HepG2 (cell line): ENCODE measurements around the gene HYOU1. TPM values are rescaled to one million over a fixed set of nuclear protein-coding genes. Genes with fewer than 3 reads are reported as not detected.

Experiments
- AGO2 ChIP-seq: fragments of 200-400 bp; formaldehyde crosslinking; optimal IDR thresholded peaks from 2 replicates; pipeline ENCODE3; 2017; ENCODE audit warnings: mild to moderate bottlenecking, low read depth, low read length, moderate library complexity
- CHCHD3 ChIP-seq: sonication (generic); formaldehyde crosslinking; IDR thresholded peaks from 2 replicates; pipeline ENCODE4 v1.8.0; 2022; ENCODE audit warnings: mild to moderate bottlenecking, missing genetic modification reagents, moderate library complexity
- EEA1 ChIP-seq: sonication (generic); formaldehyde crosslinking; IDR thresholded peaks from 2 replicates; pipeline ENCODE4 v1.5.1; 2020; ENCODE audit warnings: mild to moderate bottlenecking, missing genetic modification reagents, borderline replicate concordance
- FOSL2 ChIP-seq: sonication (generic); formaldehyde crosslinking; IDR thresholded peaks from 2 replicates; pipeline ENCODE4 v1.4.0; 2020; ENCODE audit warnings: missing genetic modification reagents
- HNRNPL ChIP-seq: fragments of 200-400 bp; formaldehyde crosslinking; IDR thresholded peaks from 2 replicates; pipeline ENCODE4 v1.6.1; 2017; ENCODE audit warnings: mild to moderate bottlenecking, low read depth, low read length
- HOXD1 ChIP-seq: sonication (generic); formaldehyde crosslinking; IDR thresholded peaks from 2 replicates; pipeline ENCODE4 v1.5.0; 2020; ENCODE audit warnings: missing genetic modification reagents
- ISL2 ChIP-seq: sonication (generic); formaldehyde crosslinking; IDR thresholded peaks from 2 replicates; pipeline ENCODE4 v1.5.0; 2020; ENCODE audit warnings: missing genetic modification reagents
- KDM2A ChIP-seq: sonication (generic); formaldehyde crosslinking; IDR thresholded peaks from 2 replicates; pipeline ENCODE4 v1.4.0; 2020; ENCODE audit warnings: low read depth, missing genetic modification reagents, borderline replicate concordance
- KLF6 ChIP-seq: IDR thresholded peaks from 2 replicates; pipeline ENCODE4 v1.8.0; 2016; ENCODE audit warnings: missing biosample characterization, missing genetic modification reagents
- MLXIP ChIP-seq: sonication (generic); formaldehyde crosslinking; IDR thresholded peaks from 2 replicates; pipeline ENCODE4 v1.9.0; 2021; ENCODE audit warnings: missing genetic modification reagents, borderline replicate concordance
- NFATC3 ChIP-seq: sonication (generic); formaldehyde crosslinking; IDR thresholded peaks from 2 replicates; pipeline ENCODE4 v1.5.1; 2020; ENCODE audit warnings: mild to moderate bottlenecking, missing genetic modification reagents
- NFIC ChIP-seq: IDR thresholded peaks from 2 replicates; pipeline ENCODE4 v1.6.1; 2012; ENCODE audit warnings: mild to moderate bottlenecking, low read length, inconsistent platforms
- PCBP2 ChIP-seq: fragments of 200-400 bp; formaldehyde crosslinking; optimal IDR thresholded peaks from 2 replicates; pipeline ENCODE3; 2018; ENCODE audit warnings: low read length, low read depth; ENCODE audit not compliant: poor library complexity, severe bottlenecking
- RXRB ChIP-seq: IDR thresholded peaks from 2 replicates; pipeline ENCODE4 v1.6.1; 2016; ENCODE audit warnings: borderline replicate concordance, missing genetic modification reagents, missing compliant biosample characterization
- SATB2 ChIP-seq: sonication (generic); formaldehyde crosslinking; IDR thresholded peaks from 2 replicates; pipeline ENCODE4 v1.5.0; 2020; ENCODE audit warnings: missing genetic modification reagents
- SRSF4 ChIP-seq: fragments of 200-400 bp; formaldehyde crosslinking; IDR thresholded peaks from one replicate; pipeline ENCODE4 v1.6.1; 2018; ENCODE audit warnings: mild to moderate bottlenecking, low read depth, low read length, moderate library complexity; ENCODE audit not compliant: poor library complexity, severe bottlenecking
- TIGD3 ChIP-seq: sonication (generic); formaldehyde crosslinking; IDR thresholded peaks from 2 replicates; pipeline ENCODE4 v1.5.1; 2020; ENCODE audit warnings: mild to moderate bottlenecking, missing genetic modification reagents, borderline replicate concordance
- ZBTB37 ChIP-seq: sonication (generic); formaldehyde crosslinking; IDR thresholded peaks from 2 replicates; pipeline ENCODE4 v1.4.0; 2020; ENCODE audit warnings: mild to moderate bottlenecking, missing genetic modification reagents
- ZFP37 ChIP-seq: sonication (generic); formaldehyde crosslinking; IDR thresholded peaks from 2 replicates; pipeline ENCODE4 v1.4.0; 2020; ENCODE audit warnings: missing genetic modification reagents, borderline replicate concordance
- ZIK1 ChIP-seq: sonication (generic); formaldehyde crosslinking; IDR thresholded peaks from 2 replicates; pipeline ENCODE4 v1.5.0; 2020; ENCODE audit warnings: mild to moderate bottlenecking, low read depth, missing genetic modification reagents, borderline replicate concordance
- ZNF234 ChIP-seq: sonication (generic); formaldehyde crosslinking; conservative IDR thresholded peaks from 2 replicates; pipeline ENCODE4 v1.5.1; 2020; ENCODE audit warnings: mild to moderate bottlenecking, missing genetic modification reagents
- ZNF263 ChIP-seq: sonication (generic); formaldehyde crosslinking; IDR thresholded peaks from 2 replicates; pipeline ENCODE4 v1.4.0; 2020; ENCODE audit warnings: missing genetic modification reagents
- ZNF552 ChIP-seq: sonication (generic); formaldehyde crosslinking; IDR thresholded peaks from 2 replicates; pipeline ENCODE4 v1.9.0; 2022; ENCODE audit warnings: missing genetic modification reagents, mild to moderate bottlenecking, borderline replicate concordance
- ZNF773 ChIP-seq: sonication (generic); formaldehyde crosslinking; IDR thresholded peaks from 2 replicates; pipeline ENCODE4 v1.4.0; 2020; ENCODE audit warnings: missing genetic modification reagents, borderline replicate concordance
- polyA plus RNA-seq, 8 experiments: library from polyadenylated mRNA; depleted of rRNA in 3 of 8; stranded (reverse) in 7 of 8; unstranded in 1 of 8; fragments of >200 nt; fragmentation: Illumina TruSeq in 4 of 8; extraction: Trizol in 4 of 8; gene quantifications; 2 replicates each; pipeline versions ENCODE4 v1.2.1 to v1.2.3, GENCODE V29; 2011 to 2016; ENCODE audit warnings: low read depth in 4 of 8, missing spikeins in 1 of 8, mixed read lengths in 1 of 8; ENCODE audit not compliant: insufficient read depth in 1 of 8
- total RNA-seq, 5 experiments: library from RNA; depleted of rRNA; stranded (reverse); fragments of >200 nt; fragmentation: Illumina TruSeq; extraction: Trizol; gene quantifications; 2 replicates each; pipeline ENCODE4 v1.2.3, GENCODE V29; 2016; ENCODE audit warnings: low read depth in 1 of 5
- TF ChIP-seq, protein P1 (sequence below): sonication (generic); formaldehyde crosslinking; IDR thresholded peaks from 2 replicates; pipeline ENCODE4 v1.4.0; 2020; ENCODE audit warnings: mild to moderate bottlenecking, missing genetic modification reagents

HYOU1 gene
- total and polyA plus RNA-seq, 2 of the 13 experiments (the other 11 are each of a cell fraction or from before 2014, with no cell fraction given), result 127 to 155 TPM

DNA sequence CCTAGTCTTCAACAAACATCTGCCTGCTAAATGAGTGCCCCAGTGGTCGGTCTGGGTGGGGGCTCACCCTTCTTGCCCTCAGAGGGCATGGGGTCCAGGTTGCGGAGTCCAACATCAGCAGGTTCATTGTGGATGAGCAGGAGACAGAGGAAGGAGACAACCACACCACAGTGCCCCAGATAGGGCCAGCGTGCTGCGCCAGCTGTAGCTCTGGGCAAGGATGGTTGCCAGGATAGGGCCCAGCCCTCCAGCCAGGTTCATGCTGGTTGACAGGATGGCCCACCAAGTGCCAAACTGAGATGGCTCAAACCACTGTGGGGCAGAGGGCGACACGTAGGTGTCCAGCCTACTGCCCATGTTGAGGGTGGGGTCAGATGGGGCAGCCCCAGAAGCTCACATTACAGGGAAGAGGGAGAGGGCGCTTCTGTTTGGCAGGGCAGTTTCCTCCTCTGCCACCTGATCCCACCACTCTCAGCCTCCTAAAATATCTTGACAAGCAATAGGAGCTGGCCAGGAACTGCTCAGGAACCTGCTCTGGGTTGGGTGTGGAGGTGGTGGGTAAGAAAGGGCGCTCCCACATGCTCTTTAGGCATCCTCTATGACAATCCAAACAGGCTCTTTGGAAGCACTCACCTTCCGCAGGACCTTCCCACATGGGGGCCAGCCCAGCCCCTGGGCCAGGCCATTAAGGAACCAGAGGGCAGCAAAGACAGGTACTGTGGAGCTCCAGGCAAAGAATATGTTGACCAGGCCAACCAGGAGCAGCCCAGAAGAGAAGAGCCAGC, 29.3 kb downstream of the HYOU1 start (continued):
- no peak for TF ChIP-seq ZNF263 (CRISPR knock-in tag)
- no peak for TF ChIP-seq ZNF773 (CRISPR knock-in tag)
- no peak for TF ChIP-seq CHCHD3 (CRISPR knock-in tag)
- TF ChIP-seq HNRNPL, result 0 out of 2 replicates have a peak, but pooled peaks have one; percentile 65
- no peak for TF ChIP-seq FOSL2 (CRISPR knock-in tag)
- no peak for TF ChIP-seq ZIK1
- TF ChIP-seq, protein P1, sequence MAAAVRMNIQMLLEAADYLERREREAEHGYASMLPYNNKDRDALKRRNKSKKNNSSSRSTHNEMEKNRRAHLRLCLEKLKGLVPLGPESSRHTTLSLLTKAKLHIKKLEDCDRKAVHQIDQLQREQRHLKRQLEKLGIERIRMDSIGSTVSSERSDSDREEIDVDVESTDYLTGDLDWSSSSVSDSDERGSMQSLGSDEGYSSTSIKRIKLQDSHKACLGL, result no peak
- TF ChIP-seq ZBTB37, result no peak
- no peak for TF ChIP-seq RXRB (CRISPR knock-in tag)
- no peak for TF ChIP-seq KLF6
- no peak for TF ChIP-seq TIGD3 (CRISPR knock-in tag)
- TF ChIP-seq KDM2A, result no peak
- no peak for TF ChIP-seq SATB2 (CRISPR knock-in tag)
- no peak for TF ChIP-seq NFIC
- no peak for TF ChIP-seq MLXIP (CRISPR knock-in tag)
- 0 out of 2 replicates have a peak, but pooled peaks have one; percentile 34 for TF ChIP-seq EEA1 (CRISPR knock-in tag)
- TF ChIP-seq HOXD1 (CRISPR knock-in tag), result no peak
- TF ChIP-seq AGO2, result no peak
- no peak for TF ChIP-seq ZNF234
- TF ChIP-seq ZFP37, result no peak
- no peak for TF ChIP-seq SRSF4
- no peak for TF ChIP-seq PCBP2
- no peak for TF ChIP-seq NFATC3 (CRISPR knock-in tag)
- no peak for TF ChIP-seq ZNF552 (CRISPR knock-in tag)
- no peak for TF ChIP-seq ISL2 (CRISPR knock-in tag)
